Measurements from ENCODE around the gene COL8A2. TPM values are rescaled to one million over a fixed set of nuclear protein-coding genes. Genes with fewer than 3 reads are reported as not detected.
A peak's percentile ranks its signal among the peaks of the same experiment; 100 is the strongest.

COL8A2 gene
- total RNA-seq, 2 donors from 2014 or later, result 7.9 to 10.7 TPM

DNA sequence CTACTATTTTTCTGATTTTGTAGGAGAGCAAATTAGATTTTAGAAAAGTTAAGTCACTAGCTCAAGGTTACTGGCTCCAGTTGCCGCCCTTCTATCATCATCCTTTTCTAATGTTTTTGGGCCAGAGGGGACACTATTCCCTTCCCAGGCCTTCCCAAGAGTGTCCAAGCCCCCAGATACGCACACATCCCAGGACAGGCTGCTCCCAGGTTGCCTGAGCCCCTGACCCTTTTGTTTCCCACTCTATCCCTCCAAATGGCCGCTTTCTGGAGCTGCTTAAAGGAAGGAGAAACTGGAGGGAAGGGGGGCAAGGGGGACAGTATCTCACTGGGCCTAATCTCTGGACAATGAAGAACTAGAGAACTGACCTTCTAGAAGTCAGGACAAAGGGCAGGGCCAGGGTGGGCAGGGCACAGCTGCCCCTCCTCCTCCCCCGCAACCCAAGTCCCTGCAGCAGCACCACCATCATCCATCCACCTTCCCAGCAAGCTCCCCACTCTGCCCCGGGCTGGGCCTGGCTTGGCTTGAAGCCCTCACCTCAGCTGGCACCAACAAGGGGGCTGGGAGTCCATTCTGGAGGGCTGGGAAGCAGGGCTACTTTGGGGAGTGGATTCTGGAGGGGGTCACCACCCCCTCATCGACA is 29.9 kb upstream of the COL8A2 start:
- no peaks in the 10 kb centered on the region for H3K27me3 ChIP-seq (replicated peaks; ENCODE audit: insufficient read depth)
- no peaks in the 10 kb centered on the region for H3K36me3 ChIP-seq
- TF ChIP-seq POLR2AphosphoS5 (IDR thresholded peaks at IDR 0.05) (no peak), POLR2A (IDR thresholded peaks at IDR 0.05) (no peak)
- TF ChIP-seq, protein P1, sequence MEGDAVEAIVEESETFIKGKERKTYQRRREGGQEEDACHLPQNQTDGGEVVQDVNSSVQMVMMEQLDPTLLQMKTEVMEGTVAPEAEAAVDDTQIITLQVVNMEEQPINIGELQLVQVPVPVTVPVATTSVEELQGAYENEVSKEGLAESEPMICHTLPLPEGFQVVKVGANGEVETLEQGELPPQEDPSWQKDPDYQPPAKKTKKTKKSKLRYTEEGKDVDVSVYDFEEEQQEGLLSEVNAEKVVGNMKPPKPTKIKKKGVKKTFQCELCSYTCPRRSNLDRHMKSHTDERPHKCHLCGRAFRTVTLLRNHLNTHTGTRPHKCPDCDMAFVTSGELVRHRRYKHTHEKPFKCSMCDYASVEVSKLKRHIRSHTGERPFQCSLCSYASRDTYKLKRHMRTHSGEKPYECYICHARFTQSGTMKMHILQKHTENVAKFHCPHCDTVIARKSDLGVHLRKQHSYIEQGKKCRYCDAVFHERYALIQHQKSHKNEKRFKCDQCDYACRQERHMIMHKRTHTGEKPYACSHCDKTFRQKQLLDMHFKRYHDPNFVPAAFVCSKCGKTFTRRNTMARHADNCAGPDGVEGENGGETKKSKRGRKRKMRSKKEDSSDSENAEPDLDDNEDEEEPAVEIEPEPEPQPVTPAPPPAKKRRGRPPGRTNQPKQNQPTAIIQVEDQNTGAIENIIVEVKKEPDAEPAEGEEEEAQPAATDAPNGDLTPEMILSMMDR (IDR thresholded peaks at IDR 0.05), result no peak
- H3K27ac ChIP-seq, result peak overlapping the region; percentile 99 to 100
- H3K4me1 ChIP-seq (replicated peaks), result peaks cover 39% of the 10 kb centered on the region
- peak overlapping the region; percentile 100 for H3K4me3 ChIP-seq
- no peaks in the 10 kb centered on the region for H3K9me3 ChIP-seq
- intact Hi-C loops (cut with DNase I), result loop anchor here (5.0 kb wide), 1 partner anchor 232 kb away; the partner anchor contains the start of gene STK40
- DNase-seq (ENCODE audit: low spot score), result no peak
- 45% methylated on average over 6 of the region's 6 CpGs for WGBS

DNA sequence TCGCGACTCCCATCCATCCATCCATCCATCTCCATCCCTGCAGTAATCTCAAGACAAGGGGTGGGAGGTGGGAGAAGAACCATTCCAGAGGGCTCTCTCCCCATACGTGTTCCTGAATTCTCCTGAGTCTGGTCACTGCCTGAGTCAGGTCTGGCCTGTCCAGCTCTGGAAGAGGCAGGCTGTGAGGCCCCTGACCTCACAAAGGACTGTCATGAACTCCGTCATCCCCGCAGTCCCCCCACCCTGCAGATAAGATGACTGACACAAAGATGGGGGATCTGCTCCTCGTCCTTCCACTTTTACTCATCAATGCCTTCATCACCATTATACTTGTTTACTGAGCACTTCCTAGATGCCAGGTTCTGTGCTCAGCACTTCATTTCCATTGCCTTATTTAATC is 29.3 kb upstream of the COL8A2 start:
- intact Hi-C loops (cut with DNase I), result no loop called here
- DNase-seq (ENCODE audit: low spot score), result no peak
- peak overlapping the region in 1 of 2 donors; percentile 100 for H3K27ac ChIP-seq

DNA sequence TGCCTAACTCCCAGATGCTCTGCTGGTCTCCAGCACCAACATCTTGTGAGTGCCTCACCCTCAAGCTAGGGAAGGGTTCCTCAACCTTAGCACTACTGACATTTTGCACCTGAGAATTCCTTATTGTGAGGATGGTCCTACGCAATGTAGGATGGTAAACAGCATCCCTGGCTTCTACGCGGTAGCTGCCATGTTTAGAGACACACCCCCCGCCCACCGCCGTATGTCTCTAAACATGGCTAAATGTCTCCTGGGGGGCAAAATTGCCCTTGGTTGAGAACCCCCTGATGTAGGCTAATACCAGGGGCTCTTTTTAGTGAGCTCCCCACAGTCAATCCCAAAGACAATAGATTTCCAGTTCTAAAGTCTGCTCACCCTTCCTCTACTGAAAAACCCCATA is 28.5 kb upstream of the COL8A2 start:
- DNase-seq (ENCODE audit: low spot score), result no peak
- H3K27me3 ChIP-seq (replicated peaks; ENCODE audit: insufficient read depth), result no peaks in the 10 kb centered on the region
- H3K9me3 ChIP-seq, result no peaks in the 10 kb centered on the region
- H3K36me3 ChIP-seq, result no peaks in the 10 kb centered on the region
- intact Hi-C loops (cut with DNase I), result no loop called here
- WGBS, result 97% methylated on average over 6 of the region's 6 CpGs
- H3K4me3 ChIP-seq, result no peak overlapping the region
- H3K27ac ChIP-seq, result no peak overlapping the region
- H3K4me1 ChIP-seq (replicated peaks), result peaks cover 26% of the 10 kb centered on the region
- TF ChIP-seq, protein P1 (IDR thresholded peaks at IDR 0.05), result no peak
- no peak for TF ChIP-seq POLR2A (IDR thresholded peaks at IDR 0.05)
- no peak for TF ChIP-seq POLR2AphosphoS5 (IDR thresholded peaks at IDR 0.05)

More for the DNA sequence above, 29.3 kb upstream of the COL8A2 start:
- Histone ChIP-seq H3K27me3 (replicated peaks; ENCODE audit: insufficient read depth) (no peaks in the 10 kb centered on the region), H3K36me3 (no peaks in the 10 kb centered on the region), H3K4me1 (replicated peaks) (peaks cover 33% of the 10 kb centered on the region), H3K4me3 (no peak overlapping the region), H3K9me3 (no peaks in the 10 kb centered on the region)
- WGBS, result 93% methylated on average over 6 of the region's 6 CpGs
- TF ChIP-seq, protein P1 (IDR thresholded peaks at IDR 0.05), result no peak
- TF ChIP-seq POLR2AphosphoS5 (IDR thresholded peaks at IDR 0.05), result no peak
- TF ChIP-seq POLR2A (IDR thresholded peaks at IDR 0.05), result no peak

DNA sequence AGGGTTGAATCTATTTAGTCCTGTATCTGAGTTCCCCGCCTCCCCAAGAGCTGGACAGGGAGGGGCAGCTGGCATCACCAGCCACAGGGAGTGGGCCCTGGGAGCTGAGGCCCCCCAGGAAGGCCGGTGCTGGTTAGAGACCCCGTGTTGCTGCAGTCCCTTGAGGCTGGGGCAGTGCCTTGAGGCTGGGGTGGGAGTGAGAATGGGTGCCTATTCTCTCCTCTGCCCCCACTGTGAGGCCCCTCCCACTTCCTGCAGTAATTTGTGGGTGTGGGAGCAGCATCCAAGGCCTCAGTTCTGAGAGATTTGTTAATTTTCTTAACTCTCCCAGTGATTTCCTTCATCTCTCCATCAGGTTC is 26.8 kb upstream of the COL8A2 start:
- intact Hi-C loops (cut with DNase I), result loop anchor here (2.0 kb wide), 1 partner anchor 133 kb away; no protein-coding TSS in a partner anchor
- 49% methylated on average over 3 of the region's 3 CpGs for WGBS
- no peak overlapping the region for H3K4me3 ChIP-seq
- H3K27me3 ChIP-seq (replicated peaks; ENCODE audit: insufficient read depth), result no peaks in the 10 kb centered on the region
- H3K9me3 ChIP-seq, result no peaks in the 10 kb centered on the region
- no peak for DNase-seq (ENCODE audit: low spot score)
- peaks cover 26% of the 10 kb centered on the region for H3K4me1 ChIP-seq (replicated peaks)
- no peaks in the 10 kb centered on the region for H3K36me3 ChIP-seq
- peak overlapping the region; percentile 93 to 98 for H3K27ac ChIP-seq
- TF ChIP-seq POLR2A (IDR thresholded peaks at IDR 0.05) (no peak), POLR2AphosphoS5 (IDR thresholded peaks at IDR 0.05) (no peak)
- TF ChIP-seq, protein P1 (IDR thresholded peaks at IDR 0.05), result no peak

Data from prostate gland (tissue), 2 donors.